H1 (cell line): ENCODE data around the gene COL5A1. TPM values are rescaled to one million over a fixed set of nuclear protein-coding genes. Genes with fewer than 3 reads are reported as not detected.
A peak's percentile ranks its signal among the peaks of the same experiment; 100 is the strongest.

Experiments used
- ASH2L ChIP-seq: fragments of 200-600, 300-600 bp; sonication (generic); IDR thresholded peaks from one replicate; pipeline ENCODE4 v1.7.1; 2017; ENCODE audit warnings: low read length
- ATF3 ChIP-seq: IDR thresholded peaks from 2 replicates; pipeline ENCODE4 v1.6.1; 2011; ENCODE audit warnings: low read depth, mild to moderate bottlenecking, low read length; ENCODE audit not compliant: insufficient read depth
- BACH1 ChIP-seq: IDR thresholded peaks from 2 replicates; pipeline ENCODE4 v1.6.1; 2012; ENCODE audit warnings: low read length, improper control_type of control experiment
- CEBPB ChIP-seq: IDR thresholded peaks from 2 replicates; pipeline ENCODE4 v1.6.1; 2012; ENCODE audit warnings: low read depth, low read length
- CREB1 ChIP-seq: IDR thresholded peaks from 2 replicates; pipeline ENCODE4 v1.6.1; 2012; ENCODE audit warnings: inconsistent platforms
- E2F6 ChIP-seq: IDR thresholded peaks from 2 replicates; pipeline ENCODE4 v1.6.1; 2012; ENCODE audit warnings: inconsistent platforms
- KDM4A ChIP-seq: IDR thresholded peaks from one replicate; pipeline ENCODE4 v1.7.1; 2012; ENCODE audit warnings: low read depth, mild to moderate bottlenecking, moderate library complexity, low read length, inconsistent platforms; ENCODE audit not compliant: severe bottlenecking
- NANOG ChIP-seq: IDR thresholded peaks from 2 replicates; pipeline ENCODE4 v1.6.1; 2011; ENCODE audit warnings: low read length, low read depth, mild to moderate bottlenecking, inconsistent platforms; ENCODE audit not compliant: insufficient read depth, poor library complexity, severe bottlenecking
- POLR2A ChIP-seq, 2 experiments: IDR thresholded peaks; 1 replicate in 1 of 2; 2 replicates in 1 of 2; pipeline ENCODE4 v1.6.1; 2011; ENCODE audit warnings: low read depth in 2 of 2, low read length in 2 of 2, mild to moderate bottlenecking in 2 of 2; ENCODE audit errors: control extremely low read depth in 1 of 2
- RBBP5 ChIP-seq: IDR thresholded peaks from 2 replicates; pipeline ENCODE4 v1.7.1; 2012; ENCODE audit warnings: low read depth, mild to moderate bottlenecking, inconsistent platforms, low read length, moderate library complexity, borderline replicate concordance
- SP2 ChIP-seq: IDR thresholded peaks from 2 replicates; pipeline ENCODE4 v1.6.1; 2012; ENCODE audit warnings: mild to moderate bottlenecking, low read length, inconsistent platforms
- TBP ChIP-seq: IDR thresholded peaks from 2 replicates; pipeline ENCODE4 v1.6.1; 2011; ENCODE audit warnings: low read depth, low read length, improper control_type of control experiment
- ZNF274 ChIP-seq: IDR thresholded peaks from 2 replicates; pipeline ENCODE4 v1.7.0; 2012; ENCODE audit warnings: low read length, borderline replicate concordance; ENCODE audit errors: extremely low read depth
- polyA plus RNA-seq, 7 experiments: library from polyadenylated mRNA; depleted of rRNA in 3 of 7; stranded (reverse) in 5 of 7; unstranded in 2 of 7; fragments of >200 nt in 5 of 7; fragments of 200-250 nt in 2 of 7; gene quantifications; 1 replicate in 5 of 7; 2 replicates in 1 of 7; 4 replicates in 1 of 7; pipeline versions ENCODE4 v1.2.1 to v1.2.3, GENCODE V29; 2011 to 2013; ENCODE audit warnings: missing spikeins in 2 of 7, mixed read lengths in 2 of 7
- total RNA-seq: library from RNA; stranded (reverse); fragmentation: NEBNext Ultra II Directional; extraction: Animal tissue kit (Norgen Biotek cat#: 25700); gene quantifications from 2 replicates; pipeline ENCODE4 v1.2.1, GENCODE V29; 2021
- TF ChIP-seq, protein P1 (sequence below): IDR thresholded peaks from 2 replicates; pipeline ENCODE4 v1.6.1; 2011; ENCODE audit warnings: low read length, improper control_type of control experiment

The COL5A1 gene
- total and polyA plus RNA-seq, 2 of the 8 experiments (the other 6 are each of a cell fraction or from before 2014, with no cell fraction given) = 3.8 to 12.0 TPM

- TF ChIP-seq TBP = no peak
- TF ChIP-seq POLR2A (IDR thresholded peaks at IDR 0.05; ENCODE audit: control extremely low read depth in 1 of 2, low read depth in 2 of 2, low read length in 2 of 2) = no peak
- no peak for TF ChIP-seq CREB1
- TF ChIP-seq E2F6 = 0 out of 2 replicates have a peak, but pooled peaks have one; percentile 46
- peak; percentile 76; the same call in 1 of the 2 replicates for TF ChIP-seq RBBP5
- no peak for TF ChIP-seq CEBPB
- TF ChIP-seq KDM4A = no peak
- TF ChIP-seq ASH2L = no peak
- no peak for TF ChIP-seq ATF3
- TF ChIP-seq, protein P1, sequence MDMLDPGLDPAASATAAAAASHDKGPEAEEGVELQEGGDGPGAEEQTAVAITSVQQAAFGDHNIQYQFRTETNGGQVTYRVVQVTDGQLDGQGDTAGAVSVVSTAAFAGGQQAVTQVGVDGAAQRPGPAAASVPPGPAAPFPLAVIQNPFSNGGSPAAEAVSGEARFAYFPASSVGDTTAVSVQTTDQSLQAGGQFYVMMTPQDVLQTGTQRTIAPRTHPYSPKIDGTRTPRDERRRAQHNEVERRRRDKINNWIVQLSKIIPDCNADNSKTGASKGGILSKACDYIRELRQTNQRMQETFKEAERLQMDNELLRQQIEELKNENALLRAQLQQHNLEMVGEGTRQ = no peak
- no peak for TF ChIP-seq ZNF274
- 0 out of 2 replicates have a peak, but pooled peaks have one; percentile 13 for TF ChIP-seq BACH1
- no peak for TF ChIP-seq NANOG
- TF ChIP-seq SP2 = no peak
These were observed at the start of gene COL5A1 (continued) for GRCh38 chr9:134641173-134641989.
